ENCODE data around the gene ZFYVE16. TPM values are rescaled to one million over a fixed set of nuclear protein-coding genes. Genes with fewer than 3 reads are reported as not detected.

Gene ZFYVE16
- total and polyA plus RNA-seq, 2 of the 4 experiments (the other 2 are of a cell fraction): 5.3 to 11.1 TPM

DNA sequence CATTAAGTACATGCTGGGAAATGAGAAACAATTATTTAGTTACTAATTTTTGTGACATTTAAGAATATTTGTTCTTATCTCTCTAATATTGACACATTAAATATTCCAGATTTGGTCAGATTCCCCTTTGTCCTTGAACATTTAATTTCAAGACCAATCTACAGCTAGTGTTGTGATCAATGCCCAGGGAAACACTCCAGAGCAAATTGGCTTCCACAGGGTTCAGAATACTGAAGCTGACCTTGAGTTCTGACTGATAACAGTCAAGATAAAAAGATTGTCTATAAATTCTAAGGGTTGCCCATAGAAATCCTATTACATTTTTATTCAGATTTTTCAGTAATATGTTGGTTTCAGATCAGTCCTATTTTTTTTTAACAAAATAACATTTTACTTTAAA lies 31.3 kb downstream of the ZFYVE16 start:
- peaks cover 5 to 11% of the 10 kb centered on the region in 2 experiments; a peak in 3 of 4 replicates for H3K79me1 ChIP-seq (ENCODE audit: low read depth in 1 of 2, low read length in 2 of 2)
- DNase-seq (no peak), ATAC-seq (ENCODE audit: low read depth) (no peak)
- CTCF ChIA-PET: no interaction called here
- H3K18ac ChIP-seq (ENCODE audit: low read depth, low read length): no peak overlapping the region
- no peak overlapping the region for H3K4me2 ChIP-seq (ENCODE audit: low read depth, low read length)
- H3K9me1 ChIP-seq (ENCODE audit: insufficient read depth, low read length): no peaks in the 10 kb centered on the region
- POLR2A ChIA-PET (ENCODE audit: unreplicated experiment): no interaction called here
- no peak overlapping the region for H3K4me3 ChIP-seq (ENCODE audit: insufficient read depth, low read depth, low read length)
- H2BK15ac ChIP-seq (ENCODE audit: low read depth, low read length): no peak overlapping the region
- H3K36me3 ChIP-seq (ENCODE audit: control insufficient read depth, insufficient read depth, low read length): peaks cover 14% of the 10 kb centered on the region
- H2AFZ ChIP-seq (replicated peaks; ENCODE audit: low read length, poor library complexity): no peak overlapping the region
- H3K9me3 ChIP-seq (ENCODE audit: control insufficient read depth, insufficient read depth, low read length): no peaks in the 10 kb centered on the region
- H2AK9ac ChIP-seq (replicated peaks; ENCODE audit: low read depth, low read length, poor library complexity): no peak overlapping the region
- no peak overlapping the region for H3K9ac ChIP-seq (ENCODE audit: low read depth, low read length)
- no peak overlapping the region for H2BK120ac ChIP-seq (ENCODE audit: low read depth, low read length)
- no peak for TF ChIP-seq CEBPB (IDR thresholded peaks at IDR 0.05; ENCODE audit: low read depth, low read length)
- no peaks in the 10 kb centered on the region for H3K4me1 ChIP-seq (ENCODE audit: control insufficient read depth, insufficient read depth, low read length)
- H3K56ac ChIP-seq (ENCODE audit: extremely low read depth, insufficient read depth, low read length): no peak overlapping the region
- dilution Hi-C loops (cut with HindIII; ENCODE audit: low sequenced_read_pairs, unreplicated experiment): no loop called here
- intact Hi-C loops (cut with micrococcal nuclease): no loop called here
- H4K20me1 ChIP-seq (ENCODE audit: insufficient read depth, low read length): no peaks in the 10 kb centered on the region
- no peak overlapping the region for H4K8ac ChIP-seq (ENCODE audit: low read depth in 2 of 2, low read length in 2 of 2)
- no peak overlapping the region for H3K23ac ChIP-seq (ENCODE audit: low read depth, low read length)
- H3K27me3 ChIP-seq (ENCODE audit: control insufficient read depth, insufficient read depth, low read length): no peaks in the 10 kb centered on the region
- H2BK20ac ChIP-seq (ENCODE audit: low read depth, low read length): no peak overlapping the region
- H4K91ac ChIP-seq (ENCODE audit: insufficient read depth, low read depth, low read length): no peak overlapping the region
- no peak overlapping the region for H3K27ac ChIP-seq (ENCODE audit: insufficient read depth, low read length)
- no peak overlapping the region for H4K5ac ChIP-seq (ENCODE audit: low read depth, low read length)
- no peak overlapping the region for H3K4ac ChIP-seq (ENCODE audit: low read depth, low read length)
- H2AK5ac ChIP-seq (ENCODE audit: low read depth, low read length): no peak overlapping the region
- no TSS peak for BruUV-seq (replicated peaks)
- no peak overlapping the region for H2BK5ac ChIP-seq (ENCODE audit: low read depth, low read length, poor library complexity, severe bottlenecking)
- no peak overlapping the region for H3K14ac ChIP-seq (replicated peaks; ENCODE audit: low read depth, low read length)
- in situ Hi-C loops (cut with MboI; ENCODE audit: low sequenced_read_pairs): no loop called here
